Loucy (cell line): ENCODE data around the gene RNASE8.
A peak's percentile ranks its signal among the peaks of the same experiment; 100 is the strongest.

Experiments used
- H2AFZ ChIP-seq: fragments of 200-600 bp; sonication (generic); 2 replicates; pipeline ENCODE4 v1.6.0; 2016; ENCODE audit warnings: antibody characterized with exemption, mild to moderate bottlenecking, low read length, moderate library complexity
- H3F3A ChIP-seq: fragments of 200-600 bp; 2 replicates; pipeline ENCODE4 v1.6.0; 2016; ENCODE audit warnings: antibody characterized with exemption, low read depth, mild to moderate bottlenecking
- H3K27me3 ChIP-seq: fragments of 200-600 bp; sonication (generic); 2 replicates; pipeline ENCODE4 v1.6.1; 2014; ENCODE audit warnings: low read length, mild to moderate bottlenecking; ENCODE audit not compliant: insufficient read depth, poor library complexity, severe bottlenecking
- H3K36me3 ChIP-seq: fragments of 200-600 bp; sonication (generic); 2 replicates; pipeline ENCODE4 v1.6.1; 2016; ENCODE audit warnings: low read length; ENCODE audit not compliant: insufficient read depth
- H3K4me1 ChIP-seq: fragments of 200-600 bp; sonication (generic); 2 replicates; pipeline ENCODE4 v1.5.1; 2014; ENCODE audit warnings: low read length, mild to moderate bottlenecking; ENCODE audit not compliant: insufficient read depth, poor library complexity, severe bottlenecking
- H3K4me2 ChIP-seq: fragments of 200-600 bp; sonication (generic); 2 replicates; pipeline ENCODE4 v1.6.0; 2014; ENCODE audit warnings: antibody characterized with exemption, low read length, low read depth, mild to moderate bottlenecking; ENCODE audit not compliant: poor library complexity, severe bottlenecking
- H3K4me3 ChIP-seq: fragments of 200-600 bp; sonication (generic); 2 replicates; pipeline ENCODE4 v1.5.1; 2014; ENCODE audit warnings: low read length, mild to moderate bottlenecking, mixed read lengths; ENCODE audit not compliant: poor library complexity, severe bottlenecking
- H3K79me2 ChIP-seq: fragments of 200-600 bp; sonication (generic); 2 replicates; pipeline ENCODE4 v1.6.1; 2014; ENCODE audit warnings: low read length; ENCODE audit not compliant: insufficient read depth
- H3K9ac ChIP-seq: fragments of 200-600 bp; sonication (generic); 2 replicates; pipeline ENCODE4 v1.6.0; 2014; ENCODE audit warnings: mild to moderate bottlenecking, low read depth, low read length, moderate library complexity; ENCODE audit not compliant: poor library complexity, severe bottlenecking
- H3K9me2 ChIP-seq: fragments of 200-600 bp; sonication (generic); replicated peaks from 2 replicates; pipeline ENCODE4 v1.6.1; 2016; ENCODE audit warnings: low read depth, low read length, mixed read lengths
- H3K9me3 ChIP-seq: fragments of 200-600 bp; sonication (generic); 2 replicates; pipeline ENCODE4 v1.6.1; 2014; ENCODE audit warnings: mild to moderate bottlenecking, antibody characterized with exemption, low read length, low read depth; ENCODE audit not compliant: insufficient read depth
- H4K20me1 ChIP-seq: fragments of 200-600 bp; sonication (generic); 2 replicates; pipeline ENCODE4 v1.6.0; 2014; ENCODE audit warnings: antibody characterized with exemption, low read length, mild to moderate bottlenecking; ENCODE audit not compliant: insufficient read depth, poor library complexity, severe bottlenecking
- CTCF ChIP-seq: fragments of 200-600 bp; sonication (generic); conservative IDR thresholded peaks from 2 replicates; pipeline ENCODE4 v1.5.1; 2014; ENCODE audit warnings: mild to moderate bottlenecking, antibody characterized with exemption, low read length
- EZH2phosphoT487 ChIP-seq: fragments of 200-600 bp; IDR thresholded peaks from 2 replicates; pipeline ENCODE4 v1.6.1; 2018; ENCODE audit warnings: antibody characterized with exemption, mild to moderate bottlenecking, moderate library complexity, borderline replicate concordance

The RNASE8 gene

GRCh38 chr14:21105095-21105494, 47.5 kb downstream of the RNASE8 start:
- Histone ChIP-seq H3K36me3 (no peaks in the 10 kb centered on the region), H3K4me1 (peaks cover 47% of the 10 kb centered on the region), H3K9me3 (no peaks in the 10 kb centered on the region), H3K79me2 (peaks cover 7% of the 10 kb centered on the region), H3K27me3 (no peaks in the 10 kb centered on the region), H2AFZ (no peak overlapping the region), H3K9ac (peak overlapping the region; percentile 96), H3K9me2 (no peaks in the 10 kb centered on the region), H3K4me2 (peak overlapping the region; percentile 99), H4K20me1 (no peaks in the 10 kb centered on the region), H3K4me3 (peak overlapping the region; percentile 92), H3F3A (no peaks in the 10 kb centered on the region)
- TF ChIP-seq EZH2phosphoT487, result no peak
- TF ChIP-seq CTCF, result no peak

GRCh38 chr14:21106176-21106497, 48.5 kb downstream of the RNASE8 start:
- no peaks in the 10 kb centered on the region for H3F3A ChIP-seq
- H3K9me3 ChIP-seq, result no peaks in the 10 kb centered on the region
- TF ChIP-seq CTCF (no peak), EZH2phosphoT487 (no peak)
- H3K27me3 ChIP-seq, result no peaks in the 10 kb centered on the region
- H3K9ac ChIP-seq, result peak overlapping the region; percentile 41
- H3K9me2 ChIP-seq, result no peaks in the 10 kb centered on the region
- H3K79me2 ChIP-seq, result peaks cover 7% of the 10 kb centered on the region
- no peaks in the 10 kb centered on the region for H4K20me1 ChIP-seq
- 0 out of 2 replicates have a peak overlapping the region, but pooled peaks have one; percentile 76 for H2AFZ ChIP-seq
- H3K4me3 ChIP-seq, result no peak overlapping the region
- peaks cover 57% of the 10 kb centered on the region for H3K4me1 ChIP-seq
- no peak overlapping the region for H3K4me2 ChIP-seq
- H3K36me3 ChIP-seq, result no peaks in the 10 kb centered on the region

GRCh38 chr14:21106498-21107282, 49.1 kb downstream of the RNASE8 start:
- TF ChIP-seq EZH2phosphoT487, result no peak
- TF ChIP-seq CTCF, result peak; percentile 91
- Histone ChIP-seq H4K20me1 (no peaks in the 10 kb centered on the region), H3K79me2 (peaks cover 7% of the 10 kb centered on the region), H3K4me1 (peaks cover 57% of the 10 kb centered on the region), H3K4me3 (no peak overlapping the region), H3F3A (no peaks in the 10 kb centered on the region), H3K4me2 (peak overlapping the region; percentile 31), H3K9me2 (no peaks in the 10 kb centered on the region), H2AFZ (peak overlapping the region; percentile 76), H3K27me3 (no peaks in the 10 kb centered on the region), H3K9ac (peak overlapping the region; percentile 41), H3K36me3 (no peaks in the 10 kb centered on the region), H3K9me3 (no peaks in the 10 kb centered on the region)
